ENCODE measurements around the gene SPO11.
A peak's percentile ranks its signal among the peaks of the same experiment; 100 is the strongest.

Gene SPO11

DNA sequence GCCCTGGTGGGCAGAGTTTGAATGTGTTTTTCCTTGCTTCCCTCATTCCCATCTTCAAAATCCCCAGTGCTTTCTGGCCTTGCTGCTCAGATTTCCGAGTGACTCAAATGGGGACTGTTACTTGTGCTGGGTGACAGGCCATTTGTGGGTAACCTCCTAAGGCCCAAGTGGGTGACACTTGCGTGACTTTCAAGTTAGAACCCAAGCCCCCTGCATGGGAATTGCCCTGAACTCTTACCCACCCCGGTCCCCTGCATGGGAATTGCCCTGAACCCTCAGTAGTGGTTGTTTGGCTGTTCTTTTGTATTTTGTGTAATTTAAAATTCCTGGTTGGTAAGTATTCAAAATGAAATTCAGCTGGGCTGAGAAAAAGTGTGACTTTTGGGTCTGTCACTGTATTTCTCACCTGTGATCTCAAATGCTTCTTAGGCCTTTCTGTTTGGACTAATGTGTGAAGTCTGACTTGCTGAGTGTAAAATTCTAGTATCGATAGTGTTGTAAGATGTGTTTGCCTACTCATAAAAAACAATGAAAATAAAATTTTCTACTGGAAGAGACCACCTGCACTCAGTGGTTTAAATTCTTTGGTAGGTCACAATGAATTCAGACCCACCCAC, 49.2 kb downstream of the SPO11 start:
- no peak for DNase-seq

DNA sequence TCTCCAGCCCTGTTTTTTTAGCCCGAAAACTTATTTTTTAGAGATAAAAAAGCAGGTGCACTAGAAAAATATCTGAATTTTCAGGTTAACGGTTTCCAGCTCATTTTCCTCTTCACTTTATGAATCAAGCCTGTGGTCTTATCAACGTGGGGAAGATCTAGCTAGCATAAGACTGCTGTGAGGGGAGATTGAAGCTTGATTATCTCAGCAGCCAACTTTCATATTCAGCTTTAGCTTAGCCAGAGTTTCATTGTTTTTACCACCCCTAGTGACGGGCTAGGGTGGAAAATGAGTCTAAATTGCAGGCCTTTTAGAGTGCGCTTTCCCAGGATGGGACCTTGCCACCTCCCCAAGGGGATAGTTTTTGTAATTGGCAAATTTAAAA, 49.7 kb downstream of the SPO11 start:
- DNase-seq: no peak

DNA sequence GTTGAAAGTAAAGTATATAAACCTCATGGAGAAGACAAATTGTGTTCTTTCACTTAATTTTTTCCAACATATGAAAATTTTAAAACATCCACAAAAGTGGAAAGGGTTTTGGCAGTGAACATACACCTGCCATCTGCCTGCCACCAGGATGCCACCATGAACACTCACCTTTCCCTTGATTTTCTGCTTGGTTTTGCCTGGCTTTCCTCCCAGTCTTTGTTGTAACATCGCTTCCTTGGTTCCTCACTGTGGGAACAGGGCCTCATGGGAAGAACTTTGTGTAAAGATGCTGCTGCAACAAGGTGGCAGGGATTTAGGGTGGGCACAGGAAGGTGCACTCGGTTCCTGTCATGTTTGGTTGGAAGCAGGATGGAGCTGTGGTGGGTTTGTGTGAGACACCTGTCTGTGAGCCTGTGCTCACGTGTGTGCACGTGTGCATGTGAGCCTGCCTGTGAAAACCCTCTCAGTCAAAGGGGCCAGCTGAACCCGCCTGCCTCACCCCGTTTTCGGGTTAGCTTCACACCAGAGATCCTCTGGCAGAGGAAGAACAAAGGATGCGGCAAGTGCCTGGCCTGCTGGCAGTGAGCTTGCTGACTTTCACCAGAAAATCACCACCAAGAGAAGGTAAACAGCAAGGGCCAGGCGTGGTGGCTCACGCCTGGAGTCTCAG, 50.6 kb downstream of the SPO11 start:
- DNase-seq: no peak

DNA sequence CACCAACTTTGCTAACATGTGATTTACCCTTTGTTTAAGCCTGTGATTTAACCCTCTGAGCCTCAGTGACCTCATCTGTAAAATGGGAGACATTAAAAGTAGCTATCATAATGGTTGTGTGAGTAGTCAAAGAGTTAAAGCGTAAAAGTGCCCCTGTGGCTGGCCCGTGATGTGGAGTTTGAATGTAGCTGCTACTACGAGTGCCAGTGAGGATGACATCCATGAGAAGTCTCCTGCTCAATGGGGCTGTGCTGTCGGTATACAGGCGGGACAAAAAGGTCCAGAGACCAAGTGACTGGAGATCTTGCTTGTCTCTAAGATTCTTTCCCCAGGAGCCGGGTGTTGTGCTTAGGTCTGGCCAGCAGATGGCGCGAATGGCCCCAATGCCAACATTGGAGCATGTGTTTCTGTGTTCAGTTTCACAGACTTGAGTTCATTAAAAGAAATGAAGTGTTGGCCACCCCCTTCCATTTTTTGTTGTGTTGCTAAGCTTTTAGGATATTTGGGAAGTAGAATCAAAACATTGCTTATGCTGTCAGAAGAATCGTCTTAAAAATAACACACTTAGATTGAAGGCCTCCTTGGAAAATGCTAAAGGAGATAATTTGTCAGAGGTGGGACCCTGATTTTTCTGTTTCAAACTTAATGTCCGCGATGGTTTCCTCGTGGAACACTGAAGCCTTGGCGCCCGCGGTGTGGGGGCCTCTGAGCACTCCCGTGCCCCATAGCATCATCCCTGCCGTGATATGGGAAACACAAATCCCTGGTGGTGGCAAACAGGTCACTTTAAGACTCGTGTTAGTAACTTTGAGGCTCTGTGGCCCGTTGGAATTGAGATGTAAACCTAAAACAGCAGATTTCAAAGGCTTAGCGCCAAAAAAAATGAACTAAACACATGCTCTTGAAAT, 52.2 kb downstream of the SPO11 start:
- peak; percentile 83 for DNase-seq

DNA sequence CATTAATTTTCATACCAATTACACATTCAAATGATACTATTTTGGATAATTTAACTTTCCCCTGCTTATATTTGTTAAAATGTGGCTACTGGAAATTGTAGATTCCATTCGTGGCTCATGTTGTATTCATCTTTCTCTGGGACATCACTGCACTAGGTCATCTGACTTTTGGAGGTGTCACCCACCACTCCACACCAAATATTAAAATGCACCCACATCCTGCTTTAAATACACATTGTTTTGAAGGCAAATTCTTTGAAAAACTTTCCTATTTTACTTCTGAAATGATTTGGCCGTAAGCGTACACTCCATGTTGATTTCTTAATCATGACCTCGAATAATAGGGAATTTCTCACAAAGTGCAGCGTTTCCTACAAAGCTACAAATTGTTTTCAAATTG, 52.9 kb downstream of the SPO11 start:
- DNase-seq: no peak

DNA sequence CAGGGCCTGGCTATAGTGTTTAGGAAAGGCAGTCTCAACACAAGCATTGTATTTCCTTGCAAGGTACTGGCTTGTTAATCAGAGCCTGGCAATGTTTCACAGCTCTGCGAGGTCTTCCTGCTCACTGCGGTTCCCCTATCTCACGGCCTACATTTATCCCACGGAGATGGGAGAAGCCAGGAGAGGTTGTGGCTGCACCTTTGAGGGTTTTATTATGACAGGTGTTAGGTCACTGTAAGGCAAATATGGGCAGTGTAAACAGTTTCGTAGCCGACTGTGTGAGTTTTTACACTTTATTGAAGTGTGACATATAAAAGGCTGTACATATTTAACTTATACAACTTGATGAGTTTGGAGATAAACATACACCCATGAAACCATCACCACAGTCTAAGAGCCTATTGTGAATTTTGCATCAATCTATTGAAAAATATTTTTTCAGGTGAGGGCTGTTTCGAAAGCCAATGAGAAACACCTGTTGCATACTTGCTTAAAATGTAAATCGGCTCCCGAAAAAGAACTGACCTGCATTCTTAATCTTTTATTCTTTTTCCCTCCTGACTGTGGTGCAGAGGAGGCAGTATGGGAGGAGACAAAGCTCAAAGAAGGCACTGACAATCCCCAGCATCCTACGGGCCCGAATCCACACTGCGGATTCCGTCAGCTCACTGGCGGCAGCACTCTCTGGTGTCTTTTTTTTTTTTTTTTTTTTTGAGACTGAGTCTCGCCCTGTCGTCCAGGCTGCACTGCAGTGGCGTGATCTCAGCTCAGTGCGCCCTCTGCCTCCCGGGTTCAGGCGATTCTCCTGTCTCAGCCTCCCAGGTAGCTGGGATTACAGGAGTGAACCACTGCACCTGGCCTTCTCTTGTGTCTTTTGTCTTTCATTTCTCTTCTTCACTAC, 54.1 kb downstream of the SPO11 start:
- DNase-seq: no peak

DNA sequence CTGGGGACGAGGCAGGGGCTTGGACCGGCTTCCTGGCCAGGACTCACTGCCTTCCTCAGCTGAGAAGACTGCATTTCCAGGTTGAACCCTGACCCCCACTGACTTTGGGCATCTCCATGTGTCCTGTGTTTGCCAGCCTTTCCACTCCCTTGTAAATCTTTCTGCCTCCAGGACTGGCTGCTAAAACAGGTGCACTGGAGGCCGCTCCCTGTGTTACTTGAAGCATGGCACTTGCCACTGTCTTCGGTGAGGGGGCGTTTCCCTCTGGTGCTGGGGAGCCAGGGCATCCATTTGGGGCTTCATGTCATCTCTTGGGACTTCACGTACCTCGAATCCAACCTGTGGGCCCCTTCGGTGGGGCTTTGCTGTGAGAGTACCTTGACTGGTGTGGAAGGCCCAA, 54.9 kb downstream of the SPO11 start:
- DNase-seq: no peak

DNA sequence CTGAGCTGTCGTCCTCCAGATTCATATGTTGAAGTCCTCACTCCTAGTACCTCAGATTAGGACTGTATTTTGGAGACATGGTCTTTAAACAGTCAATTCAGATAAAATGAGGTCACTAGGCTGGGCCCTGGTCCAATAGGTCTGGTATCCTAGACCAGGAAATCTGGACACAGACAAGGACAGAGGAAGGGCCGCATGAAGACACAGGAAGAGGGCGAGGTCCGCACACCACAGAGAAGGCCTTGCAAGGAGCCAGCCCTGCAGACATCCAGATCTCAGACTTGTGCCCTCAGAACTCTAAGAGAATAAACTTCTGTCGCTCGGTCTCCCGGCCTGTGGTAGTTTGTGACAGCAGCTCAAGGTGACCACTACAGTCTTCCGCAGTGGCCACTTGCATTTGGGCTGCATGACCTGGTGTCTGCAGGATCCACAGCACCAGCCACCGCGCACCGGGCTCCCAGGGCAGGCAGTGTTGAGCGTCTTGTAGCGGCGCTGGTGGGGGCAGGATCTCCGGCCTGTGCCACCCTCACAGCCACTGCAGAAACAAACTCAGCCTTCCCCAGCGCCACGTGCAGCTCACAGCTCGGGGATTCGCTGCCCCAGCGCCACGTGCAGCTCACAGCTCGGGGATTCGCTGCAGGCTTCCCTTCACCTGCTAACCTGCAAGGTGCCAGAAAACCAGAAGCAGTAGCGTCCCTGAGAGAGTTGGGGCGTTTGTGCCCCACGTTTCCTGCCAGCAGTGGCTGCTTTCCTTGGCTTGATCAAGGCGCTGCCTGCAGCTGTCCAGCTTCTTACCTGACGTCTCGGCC, 55.6 kb downstream of the SPO11 start:
- DNase-seq: no peak

DNA sequence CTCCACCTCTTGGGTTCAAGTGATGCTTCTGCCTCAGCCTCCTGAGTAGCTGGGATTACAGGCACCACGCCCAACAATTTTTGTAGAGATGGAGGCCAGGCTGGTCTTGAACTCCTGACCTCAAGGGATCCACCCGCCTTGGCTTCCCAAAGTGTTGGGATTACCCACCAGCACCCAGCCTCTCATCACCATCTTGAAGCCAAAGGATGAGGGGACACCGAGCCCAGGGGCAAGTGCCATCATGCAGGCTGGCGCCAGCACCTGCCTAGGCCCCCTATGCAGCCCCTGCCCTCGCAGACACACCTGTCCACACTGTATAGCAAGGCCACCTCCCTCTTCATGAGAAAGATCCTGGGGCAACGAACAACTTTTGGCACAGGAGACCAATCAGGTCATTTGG, 56.3 kb downstream of the SPO11 start:
- DNase-seq: no peak

DNA sequence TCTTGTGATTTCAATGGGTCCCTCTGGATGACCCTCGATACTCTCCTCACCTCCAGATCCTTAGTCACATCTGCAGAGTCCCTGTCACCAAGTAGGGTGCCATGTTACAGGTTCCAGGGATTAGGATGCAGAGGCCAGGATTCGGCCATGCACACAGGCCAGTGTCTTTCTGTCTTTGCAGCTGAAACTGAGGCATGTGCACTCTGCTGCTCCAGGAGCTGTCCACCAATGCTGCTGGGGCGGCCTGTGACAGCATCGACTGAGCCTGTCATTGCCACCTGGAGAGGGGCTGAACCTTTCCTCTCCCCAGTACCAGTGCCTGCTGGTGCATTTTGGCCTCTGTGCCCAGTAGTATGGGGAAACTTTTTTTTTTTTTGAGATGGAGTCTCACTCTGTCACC, 57.2 kb downstream of the SPO11 start:
- DNase-seq: no peak

DNA sequence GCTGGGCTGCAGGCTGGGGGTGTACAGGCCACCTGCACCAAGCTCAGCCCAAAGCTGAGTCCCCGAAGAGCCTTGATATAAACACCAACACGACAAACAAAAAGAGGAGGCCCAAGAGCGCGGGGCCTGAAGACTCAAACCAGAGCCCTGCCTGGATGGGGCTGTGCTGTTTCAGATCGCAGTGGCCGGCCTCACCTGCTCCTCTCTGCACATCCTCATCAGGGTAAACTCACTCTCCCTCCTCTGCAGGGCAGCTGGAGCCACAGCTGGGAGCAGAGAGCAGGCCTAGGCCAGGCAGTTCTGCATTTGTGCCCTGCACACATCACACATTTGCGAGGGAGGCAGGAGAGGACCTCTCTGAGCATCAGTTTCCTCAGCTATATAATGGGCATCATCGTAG, 57.9 kb downstream of the SPO11 start:
- DNase-seq: no peak

DNA sequence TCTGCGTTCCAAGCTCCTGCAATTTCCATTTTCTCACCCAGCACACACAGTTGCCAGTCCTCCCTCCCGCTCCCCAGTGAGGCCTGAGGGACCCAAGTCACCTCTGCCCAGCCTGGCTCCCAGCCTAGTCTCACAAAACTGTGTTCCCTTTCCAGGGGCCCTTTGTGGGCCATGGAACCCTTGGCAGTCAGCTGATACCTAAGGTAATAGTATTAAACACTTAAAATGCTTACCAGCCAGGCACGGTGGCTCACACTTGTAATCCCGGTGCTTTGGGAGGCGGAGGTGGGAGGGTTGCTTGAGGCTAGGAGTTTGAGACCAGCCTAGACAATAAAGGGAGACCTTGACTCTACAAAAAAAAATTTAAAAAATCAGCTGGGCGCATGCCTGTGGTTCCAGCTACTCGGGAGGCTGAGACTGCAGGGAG, 58.4 kb downstream of the SPO11 start:
- DNase-seq: no peak

DNA sequence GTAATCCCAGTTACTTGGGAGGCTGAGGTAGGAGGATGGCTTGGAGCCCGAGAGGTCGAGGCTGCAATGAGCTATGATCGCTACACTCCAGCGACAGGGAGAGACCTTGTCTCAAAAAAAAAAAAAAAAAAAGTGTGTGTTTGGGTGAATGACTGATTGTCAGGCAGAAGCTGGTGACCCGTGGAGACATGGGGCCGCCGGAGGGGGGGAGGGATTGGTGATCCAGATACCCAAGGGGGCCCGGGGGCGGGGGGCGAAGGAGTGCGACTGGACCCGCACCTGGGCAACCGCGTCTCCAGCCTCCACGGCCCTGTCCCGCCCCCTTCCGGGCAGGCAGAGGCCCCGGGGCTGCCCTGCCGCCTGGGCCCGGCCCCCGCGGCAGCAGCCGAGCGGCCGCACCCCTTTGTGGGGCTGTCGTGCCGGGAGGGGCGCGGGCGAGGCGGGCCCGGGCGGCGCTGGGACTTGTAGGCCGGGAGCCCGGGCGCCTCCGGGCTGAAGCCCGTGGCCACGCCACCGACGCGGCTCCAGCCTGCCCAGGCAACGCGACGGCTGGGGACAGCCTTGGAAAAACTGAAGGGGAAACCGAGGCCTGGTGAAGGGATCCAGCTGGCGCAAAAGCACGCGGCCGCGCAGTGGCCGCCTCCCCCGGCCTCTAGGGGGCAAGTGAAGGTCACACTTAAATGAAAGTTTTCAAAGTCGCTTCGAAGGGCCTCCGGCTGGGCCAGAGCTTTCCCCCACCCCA, 59.5 kb downstream of the SPO11 start:
- peak; percentile 43 for DNase-seq

DNA sequence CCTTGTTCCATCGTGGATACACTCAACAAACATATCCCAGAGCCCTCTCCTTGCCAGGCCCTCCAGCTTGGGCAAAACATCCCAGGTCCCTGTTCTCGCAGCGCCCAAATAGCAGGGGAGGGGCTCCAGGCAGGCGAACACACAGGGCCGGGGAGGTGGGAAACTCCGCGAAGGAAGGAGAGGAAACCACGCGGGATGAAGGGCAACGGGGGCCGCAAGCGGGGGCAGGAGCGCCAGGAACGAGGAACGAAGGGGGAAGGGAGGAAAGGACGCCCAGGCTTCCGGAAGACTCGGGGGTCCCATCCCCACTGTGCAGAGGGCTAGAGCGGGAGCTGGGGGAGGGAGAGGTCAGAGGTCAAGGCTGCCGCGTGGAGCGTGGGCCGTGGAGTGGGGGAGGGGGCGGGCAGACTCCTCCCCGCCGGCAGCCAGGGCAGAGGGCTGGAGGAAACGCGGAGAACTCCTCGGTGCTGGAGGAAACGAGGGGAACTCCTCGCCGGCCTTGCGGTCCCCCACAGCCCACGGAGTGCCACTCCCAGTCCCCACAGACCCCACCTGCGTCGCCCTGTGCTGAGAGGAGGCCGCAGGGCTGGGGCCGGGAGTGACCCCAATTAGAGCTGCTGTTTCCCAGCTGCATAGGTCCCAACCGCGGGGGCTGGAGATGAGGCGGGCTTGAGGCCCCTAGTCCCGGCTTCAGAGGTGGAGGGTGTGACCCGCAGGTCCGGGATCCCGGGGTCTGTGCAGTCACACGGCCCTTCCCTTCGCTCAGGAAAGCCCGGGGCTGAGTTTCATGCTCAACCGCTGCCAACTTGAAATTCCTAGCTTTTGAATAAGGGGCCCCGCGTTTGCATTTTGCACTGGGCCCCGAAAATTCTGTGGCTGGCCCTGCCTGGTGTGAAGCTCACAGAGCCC, 60.3 kb downstream of the SPO11 start:
- peak; percentile 50 for DNase-seq

DNA sequence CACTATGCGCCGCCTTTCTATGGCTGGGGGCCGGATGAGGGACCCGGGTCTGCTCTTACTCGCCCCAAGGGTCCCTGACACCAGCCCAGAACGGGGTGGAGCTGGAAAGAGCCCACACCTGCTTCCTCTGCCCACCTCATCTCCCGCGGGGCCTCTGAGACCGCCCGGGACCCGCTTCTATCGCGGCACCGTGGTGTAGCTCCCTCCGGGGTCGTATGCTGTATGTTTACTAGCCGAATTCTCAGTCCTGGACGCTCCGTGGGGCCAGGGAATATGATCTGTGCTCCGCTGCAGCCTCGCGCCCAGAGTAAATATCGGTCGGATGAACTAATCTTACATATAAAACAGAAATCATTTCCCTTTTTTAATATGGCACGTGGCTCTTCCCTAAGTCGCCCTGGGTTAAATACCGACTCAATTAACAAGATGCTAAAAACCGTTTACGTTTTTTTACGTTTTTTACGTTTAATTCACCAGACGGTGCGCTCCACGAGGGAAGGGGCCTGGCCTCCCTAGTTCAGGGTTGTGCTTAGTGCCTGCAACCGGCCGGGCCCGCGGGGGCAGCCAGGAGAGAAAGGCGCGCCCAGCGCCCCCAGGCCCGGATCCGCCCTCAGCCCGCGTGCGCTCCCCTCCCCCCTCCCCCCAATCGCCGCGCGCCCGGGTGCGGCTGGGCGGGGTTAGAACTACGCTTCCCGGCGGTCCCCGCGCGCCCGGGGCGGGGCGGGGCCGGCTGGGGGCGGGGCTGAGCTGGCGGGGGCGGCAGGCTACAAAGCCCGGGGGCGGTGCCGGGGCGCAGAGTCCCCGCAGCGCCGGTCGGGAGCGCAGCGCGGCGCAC, 61.2 kb downstream of the SPO11 start, which contains the start of gene RBM38:
Gene RBM38 (plus strand): TSS at position 793 of the 835 bp plus-strand sequence. CDS start 186 bp downstream, outside the sequence.
- DNase-seq: peak; percentile 68

DNA sequence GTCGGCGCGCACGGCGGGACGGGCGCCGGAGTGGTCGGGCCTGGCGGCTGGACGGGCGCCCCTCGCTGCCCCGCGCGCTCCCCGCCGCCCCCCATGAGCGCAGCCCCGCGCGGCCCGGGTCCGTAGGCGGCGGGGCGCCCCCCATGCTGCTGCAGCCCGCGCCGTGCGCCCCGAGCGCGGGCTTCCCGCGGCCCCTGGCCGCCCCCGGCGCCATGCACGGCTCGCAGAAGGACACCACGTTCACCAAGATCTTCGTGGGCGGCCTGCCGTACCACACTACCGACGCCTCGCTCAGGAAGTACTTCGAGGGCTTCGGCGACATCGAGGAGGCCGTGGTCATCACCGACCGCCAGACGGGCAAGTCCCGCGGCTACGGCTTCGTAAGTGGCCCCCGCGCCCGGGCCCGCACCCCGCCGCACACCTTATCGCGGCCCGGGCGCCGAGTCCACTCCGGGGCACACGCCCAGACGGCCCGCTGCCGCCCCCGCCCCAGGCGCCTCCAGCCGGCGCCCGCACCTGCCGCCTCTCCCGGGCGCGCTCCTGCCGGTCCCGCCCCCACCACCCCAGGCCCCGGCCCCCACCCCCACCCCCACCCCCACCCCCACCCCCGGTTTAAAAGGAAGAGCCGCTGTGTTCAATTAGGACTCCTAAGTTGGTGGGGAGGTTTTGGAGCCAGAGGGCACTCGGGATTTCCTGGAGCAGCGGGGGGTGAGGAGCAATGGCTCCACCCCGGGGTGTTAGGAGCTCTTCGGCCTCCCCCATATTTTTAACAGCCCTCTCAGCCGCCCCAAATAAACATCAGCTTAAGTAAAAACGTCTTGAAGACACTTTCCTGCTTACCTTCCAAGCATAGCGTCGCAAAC, 62.1 kb downstream of the SPO11 start:
- DNase-seq: no peak

DNA sequence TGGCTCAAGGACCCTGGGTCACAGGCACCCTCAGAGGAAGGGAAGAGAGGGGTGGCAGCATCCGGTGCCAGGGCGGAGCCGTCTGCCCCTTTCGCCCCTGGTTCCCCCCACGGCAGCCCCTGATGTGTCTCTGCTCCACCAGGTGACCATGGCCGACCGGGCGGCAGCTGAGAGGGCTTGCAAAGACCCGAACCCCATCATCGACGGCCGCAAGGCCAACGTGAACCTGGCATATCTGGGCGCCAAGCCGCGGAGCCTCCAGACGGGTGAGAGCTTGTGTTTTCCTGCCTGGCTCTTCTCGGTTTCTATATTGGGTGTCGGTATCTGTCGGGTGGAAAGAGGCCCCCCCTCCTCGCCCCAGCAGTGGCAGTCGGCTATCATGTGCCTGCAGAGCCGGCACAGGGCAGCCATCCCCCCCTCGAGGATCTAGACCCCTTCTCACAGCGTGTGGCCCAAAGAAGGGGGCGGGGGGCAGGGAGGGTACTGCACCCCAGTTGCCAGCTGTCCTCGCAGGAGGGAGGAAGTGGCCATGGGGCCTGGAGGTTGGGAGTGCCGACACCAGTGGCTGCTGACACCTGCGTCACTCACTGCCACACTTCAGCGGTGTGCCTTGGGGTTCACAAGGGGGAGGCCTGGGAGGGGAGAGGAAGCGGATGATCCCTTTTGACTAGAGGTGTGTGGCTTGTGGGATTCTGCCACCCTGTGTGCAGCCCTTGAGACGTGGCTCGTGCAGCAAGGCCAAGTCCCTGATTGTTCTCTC, 63.1 kb downstream of the SPO11 start:
- DNase-seq: peak; percentile 84

All from effector CD4-positive, alpha-beta T cell (primary cell).